Colonic mucosa (tissue), 4 donors: Measurements from ENCODE around the gene SYCN. TPM values are rescaled to one million over a fixed set of nuclear protein-coding genes. Genes with fewer than 3 reads are reported as not detected.

ENCODE experiments used
- DNase-seq: peaks from one replicate; pipeline ENCODE4 v3.0.0-alpha.2; 2020
- H3K27ac ChIP-seq: fragments of 200-600 bp; one replicate; pipeline ENCODE4 v1.8.0; 2021
- H3K27me3 ChIP-seq: fragments of 200-600 bp; one replicate; pipeline ENCODE4 v1.8.0; 2021
- H3K36me3 ChIP-seq: fragments of 200-600 bp; one replicate; pipeline ENCODE4 v1.8.0; 2021
- H3K4me1 ChIP-seq: fragments of 200-600 bp; one replicate; pipeline ENCODE4 v1.8.0; 2021; ENCODE audit warnings: mild to moderate bottlenecking
- H3K4me3 ChIP-seq: fragments of 200-600 bp; one replicate; pipeline ENCODE4 v1.8.0; 2021
- H3K9ac ChIP-seq, 2 donors: one replicate each; pipeline ENCODE4 v1.7.0; 2013; ENCODE audit warnings: control low read depth in 2 of 2, low read depth in 2 of 2, low read length in 2 of 2
- H3K9me3 ChIP-seq: fragments of 200-600 bp; one replicate; pipeline ENCODE4 v1.8.0; 2021
- intact Hi-C: fragments of 100-400 bp; cut with DNase I; formaldehyde crosslinking; loops from one replicate; pipeline ENCODE4 v1.14.1; 2022
- total RNA-seq, 2 donors: library from RNA; stranded (reverse); fragmentation: NEBNext Ultra II Directional in 1 of 2; extraction: Animal tissue kit (Norgen Biotek cat#: 25700) in 1 of 2; gene quantifications; one replicate each; pipeline ENCODE4 v1.2.1, GENCODE V29; 2021
- TF ChIP-seq, protein P1 (sequence below): fragments of 200-600 bp; IDR thresholded peaks from one replicate; pipeline ENCODE4 v1.8.0; 2022; ENCODE audit warnings: antibody characterized with exemption, mild to moderate bottlenecking
- donor health status: healthy.
- donor health status: DM: no; HTN: no; CAD: no.
- donor health status: DM: no; HTN: no; CAD: no.

SYCN gene
- total RNA-seq, 2 donors from 2014 or later: 2.1 TPM; not detected in 1

DNA sequence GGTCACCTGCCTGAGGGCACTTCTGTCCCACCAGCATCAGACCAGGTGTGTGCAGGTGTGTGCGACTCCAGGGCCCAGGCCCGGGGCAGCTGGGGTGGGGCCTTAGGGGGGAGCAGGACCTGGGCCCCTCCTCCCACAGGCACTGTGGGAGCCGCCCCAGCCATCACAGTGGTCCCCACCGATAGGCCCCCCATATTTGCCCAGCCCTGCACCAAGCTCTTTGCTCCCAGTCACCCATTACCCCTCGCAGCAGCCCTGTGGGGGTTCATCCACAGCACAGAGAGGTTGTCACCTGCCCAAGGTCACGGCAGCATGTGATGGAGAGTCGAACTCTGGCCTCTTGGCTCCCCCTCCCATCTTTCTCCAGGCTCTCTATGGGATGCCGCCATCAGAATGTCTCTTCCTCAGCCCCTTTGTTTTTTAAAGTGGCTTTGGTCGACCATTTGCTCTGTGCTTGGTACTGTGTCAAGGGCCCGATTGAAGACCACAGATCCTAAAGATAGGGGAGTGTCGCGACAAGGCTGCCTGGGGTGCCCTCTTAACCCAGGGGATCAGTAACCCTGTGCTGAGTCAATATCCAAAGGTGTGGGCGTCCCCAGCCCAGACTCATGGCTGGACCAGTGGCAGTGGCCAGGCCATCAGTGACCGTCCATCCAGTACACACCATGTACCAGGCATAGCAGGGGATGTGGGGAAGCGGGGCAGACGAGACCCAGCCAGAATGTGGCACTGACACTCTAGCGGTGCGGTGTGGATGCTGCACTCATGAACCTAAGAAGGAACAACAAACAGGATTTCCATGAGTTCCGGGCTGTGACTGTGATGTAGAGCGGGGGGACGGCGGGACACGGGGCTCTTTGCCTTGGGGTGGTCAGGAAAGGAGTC is 35.6 kb downstream of the SYCN start:
- no peaks in the 10 kb centered on the region for H3K27me3 ChIP-seq
- no peak overlapping the region for H3K4me3 ChIP-seq
- intact Hi-C loops: no loop called here
- H3K27ac ChIP-seq: no peak overlapping the region
- H3K9me3 ChIP-seq: no peaks in the 10 kb centered on the region
- no peak overlapping the region for H3K9ac ChIP-seq
- peaks cover 10% of the 10 kb centered on the region for H3K4me1 ChIP-seq
- TF ChIP-seq, protein P1, sequence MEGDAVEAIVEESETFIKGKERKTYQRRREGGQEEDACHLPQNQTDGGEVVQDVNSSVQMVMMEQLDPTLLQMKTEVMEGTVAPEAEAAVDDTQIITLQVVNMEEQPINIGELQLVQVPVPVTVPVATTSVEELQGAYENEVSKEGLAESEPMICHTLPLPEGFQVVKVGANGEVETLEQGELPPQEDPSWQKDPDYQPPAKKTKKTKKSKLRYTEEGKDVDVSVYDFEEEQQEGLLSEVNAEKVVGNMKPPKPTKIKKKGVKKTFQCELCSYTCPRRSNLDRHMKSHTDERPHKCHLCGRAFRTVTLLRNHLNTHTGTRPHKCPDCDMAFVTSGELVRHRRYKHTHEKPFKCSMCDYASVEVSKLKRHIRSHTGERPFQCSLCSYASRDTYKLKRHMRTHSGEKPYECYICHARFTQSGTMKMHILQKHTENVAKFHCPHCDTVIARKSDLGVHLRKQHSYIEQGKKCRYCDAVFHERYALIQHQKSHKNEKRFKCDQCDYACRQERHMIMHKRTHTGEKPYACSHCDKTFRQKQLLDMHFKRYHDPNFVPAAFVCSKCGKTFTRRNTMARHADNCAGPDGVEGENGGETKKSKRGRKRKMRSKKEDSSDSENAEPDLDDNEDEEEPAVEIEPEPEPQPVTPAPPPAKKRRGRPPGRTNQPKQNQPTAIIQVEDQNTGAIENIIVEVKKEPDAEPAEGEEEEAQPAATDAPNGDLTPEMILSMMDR: no peak
- peaks cover 11% of the 10 kb centered on the region for H3K36me3 ChIP-seq
- no peak for DNase-seq

DNA sequence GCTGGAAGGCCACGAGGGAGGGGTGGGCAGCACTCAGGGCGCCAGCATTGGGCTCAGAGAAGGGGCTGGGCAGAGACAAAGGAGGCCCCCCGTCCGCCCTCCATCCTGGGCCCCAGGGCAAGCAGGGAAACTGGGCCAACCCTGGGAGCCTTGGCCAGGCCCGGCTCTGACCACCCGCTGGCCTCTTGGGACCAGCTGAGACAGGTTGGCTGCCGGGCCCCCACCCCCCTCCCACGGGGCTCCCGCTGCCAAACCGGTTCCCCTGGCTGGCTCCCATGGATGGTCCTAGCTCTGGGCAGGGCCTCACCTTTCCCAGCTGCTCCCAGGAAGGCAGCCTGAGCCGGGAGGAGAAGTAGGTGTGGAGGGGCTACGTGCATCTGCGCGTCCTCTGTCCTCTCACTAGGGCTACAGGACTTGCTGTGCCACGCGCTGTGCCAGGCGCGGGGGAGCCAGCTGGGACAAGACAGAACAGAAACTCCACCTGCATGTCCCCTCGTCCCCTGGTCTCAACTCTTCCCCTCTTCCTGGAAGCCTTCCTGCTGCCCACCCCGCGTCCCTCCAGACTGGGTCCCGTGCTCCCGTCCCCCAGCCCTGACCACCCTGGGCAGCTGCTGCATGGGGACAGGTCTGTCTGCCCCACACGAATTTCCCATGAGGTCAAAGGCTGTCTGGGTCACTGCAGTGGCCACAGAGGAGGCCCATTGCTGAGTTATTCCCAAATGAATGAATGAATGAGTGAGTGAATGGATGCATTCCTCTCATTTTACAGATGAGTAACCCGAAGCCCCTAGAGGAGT is 36.4 kb downstream of the SYCN start:
- Histone ChIP-seq H3K9ac (no peak overlapping the region), H3K9me3 (no peaks in the 10 kb centered on the region), H3K36me3 (peaks cover 11% of the 10 kb centered on the region), H3K27ac (no peak overlapping the region), H3K4me3 (no peak overlapping the region), H3K27me3 (no peaks in the 10 kb centered on the region), H3K4me1 (peaks cover 10% of the 10 kb centered on the region)
- intact Hi-C loops: no loop called here
- TF ChIP-seq, protein P1: no peak
- peak; percentile 64 for DNase-seq

DNA sequence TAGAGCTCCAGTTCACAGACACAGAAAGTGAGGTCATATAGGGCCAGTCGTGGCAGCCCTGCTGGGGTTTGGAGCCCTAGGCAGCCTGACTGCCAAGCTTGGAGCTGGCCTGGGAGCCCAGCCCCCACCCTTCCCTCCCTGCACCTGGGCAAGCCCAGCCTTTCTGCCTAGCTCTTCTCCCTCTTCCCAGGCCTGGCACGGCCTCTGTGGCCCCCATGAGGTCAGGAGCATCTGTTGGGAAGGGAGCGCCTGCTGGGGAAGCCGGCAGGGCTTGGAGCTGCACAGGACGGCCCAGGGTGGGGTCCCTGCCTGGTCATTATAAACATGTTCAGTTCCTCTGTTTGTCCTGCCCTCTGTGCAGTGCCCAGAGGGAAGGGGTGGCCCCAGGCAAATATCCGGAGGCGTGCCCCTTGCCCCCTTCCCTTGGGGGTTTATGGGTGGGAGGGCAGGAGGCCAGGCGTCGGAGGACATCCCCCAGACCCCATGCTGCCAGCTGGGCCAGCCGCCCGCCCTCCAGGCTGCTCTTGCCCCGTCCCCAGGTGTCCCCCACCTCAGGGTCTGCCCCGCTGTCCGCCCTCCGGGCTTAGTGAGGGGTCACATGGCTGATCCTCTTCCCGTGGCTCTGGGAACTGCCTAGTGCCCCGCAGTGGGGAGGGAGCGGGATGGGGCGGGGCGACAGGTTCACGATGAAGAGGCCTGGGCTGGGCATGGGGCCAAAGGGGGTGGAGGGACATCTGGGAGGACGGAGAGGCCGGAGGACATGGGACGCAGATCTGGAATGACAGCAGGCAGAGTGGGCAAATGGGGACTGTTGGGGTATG is 37.3 kb downstream of the SYCN start:
- Histone ChIP-seq H3K9ac (peak overlapping the region in 1 of 2 donors; percentile 19), H3K27me3 (no peaks in the 10 kb centered on the region), H3K27ac (no peak overlapping the region), H3K36me3 (peaks cover 11% of the 10 kb centered on the region), H3K4me1 (peaks cover 10% of the 10 kb centered on the region), H3K4me3 (no peak overlapping the region), H3K9me3 (no peaks in the 10 kb centered on the region)
- TF ChIP-seq, protein P1: no peak
- DNase-seq: peak; percentile 92
- intact Hi-C loops: no loop called here

DNA sequence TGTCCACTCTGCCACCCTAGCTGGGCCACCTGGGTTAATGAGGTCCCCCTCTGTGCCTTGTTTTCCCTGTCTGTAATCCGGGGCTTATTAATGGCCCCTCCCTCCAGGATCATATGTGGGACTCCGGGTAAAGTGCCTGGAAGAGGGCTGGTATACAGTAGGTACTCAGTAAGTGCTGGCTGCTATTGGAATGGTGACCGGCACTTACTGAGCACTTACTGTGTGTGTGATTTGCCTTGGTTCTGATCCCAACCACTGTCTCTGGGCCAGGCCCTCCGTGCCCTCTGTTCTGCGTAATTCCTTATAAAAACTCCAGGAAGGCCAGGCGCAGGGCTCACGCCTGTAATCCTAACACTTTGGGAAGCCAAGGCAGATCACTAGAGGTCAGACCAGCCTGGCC is 38.2 kb downstream of the SYCN start:
- TF ChIP-seq, protein P1: no peak
- H3K9me3 ChIP-seq: no peaks in the 10 kb centered on the region
- H3K27me3 ChIP-seq: no peaks in the 10 kb centered on the region
- intact Hi-C loops: no loop called here
- peaks cover 5% of the 10 kb centered on the region for H3K36me3 ChIP-seq
- DNase-seq: no peak
- no peak overlapping the region for H3K27ac ChIP-seq
- peaks cover 10% of the 10 kb centered on the region for H3K4me1 ChIP-seq
- H3K4me3 ChIP-seq: no peak overlapping the region
- H3K9ac ChIP-seq: no peak overlapping the region

DNA sequence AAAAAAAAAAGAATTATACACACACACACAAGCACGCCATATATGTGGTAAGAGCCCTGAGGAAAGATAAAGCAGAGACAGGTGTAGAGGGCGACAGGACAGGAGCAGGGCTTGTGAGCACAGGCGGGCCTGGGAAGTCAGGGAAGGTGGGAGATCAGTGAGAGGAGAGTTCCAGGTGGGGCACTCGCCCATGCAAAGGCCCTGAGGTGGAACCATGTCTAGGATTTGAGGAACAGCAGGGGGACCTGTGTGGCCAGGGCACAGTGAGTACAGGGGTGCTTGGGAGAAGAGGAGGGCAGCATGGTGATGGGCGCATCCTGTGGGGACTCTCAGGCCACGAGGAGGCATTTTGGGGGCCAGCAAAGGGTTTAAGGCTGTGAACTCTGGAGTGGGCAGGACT is 39.8 kb downstream of the SYCN start:
- no peaks in the 10 kb centered on the region for H3K9me3 ChIP-seq
- no peaks in the 10 kb centered on the region for H3K36me3 ChIP-seq
- TF ChIP-seq, protein P1: no peak

More for the DNA sequence above, 39.8 kb downstream of the SYCN start:
- H3K4me3 ChIP-seq: no peak overlapping the region
- DNase-seq: no peak
- H3K4me1 ChIP-seq: peaks cover 10% of the 10 kb centered on the region
- H3K9ac ChIP-seq: no peak overlapping the region
- no peaks in the 10 kb centered on the region for H3K27me3 ChIP-seq
- intact Hi-C loops: no loop called here
- H3K27ac ChIP-seq: no peak overlapping the region
